WTC11 (cell line): ENCODE measurements around the gene ORM1. TPM values are rescaled to one million over a fixed set of nuclear protein-coding genes. Genes with fewer than 3 reads are reported as not detected.
A peak's percentile ranks its signal among the peaks of the same experiment; 100 is the strongest.

Experiments
- ATAC-seq: fragments of 200-7000 bp; cut with Tn5 transposase; 2 replicates; pipeline ENCODE4 v1.10.0; 2021; ENCODE audit warnings: mild to moderate bottlenecking, moderate library complexity
- CTCF ChIA-PET: fragments of 300-600 bp; sonication (Branson Sonifier 250); formaldehyde crosslinking; loops from one replicate; lab custom pipeline; 2021; ENCODE audit warnings: antibody characterized with exemption; lab: Charles Lee
- POLR2A ChIA-PET: fragments of 350-600 bp; sonication (Branson Sonifier 250); formaldehyde crosslinking; loops from one replicate; lab custom pipeline; 2021; ENCODE audit warnings: antibody characterized with exemption; lab: Charles Lee
- DNase-seq: peaks from one replicate; pipeline ENCODE4 v3.0.0; 2021; ENCODE audit warnings: low spot score
- H3K27ac Mint-ChIP-seq: 2 replicates; pipeline ENCODE4 v1.8.0; 2021; ENCODE audit warnings: mixed read lengths
- H3K27me3 Mint-ChIP-seq: 2 replicates; pipeline ENCODE4 v1.8.0; 2021; ENCODE audit warnings: low read depth, mild to moderate bottlenecking, moderate library complexity, mixed read lengths
- H3K36me3 Mint-ChIP-seq: 2 replicates; pipeline ENCODE4 v1.8.0; 2021; ENCODE audit warnings: mixed read lengths
- H3K4me1 Mint-ChIP-seq: 2 replicates; pipeline ENCODE4 v1.8.0; 2022; ENCODE audit warnings: mixed read lengths
- H3K4me3 Mint-ChIP-seq: 2 replicates; pipeline ENCODE4 v1.8.0; 2021; ENCODE audit warnings: mild to moderate bottlenecking, moderate library complexity, mixed read lengths
- H3K9me3 Mint-ChIP-seq: 2 replicates; pipeline ENCODE4 v1.8.0; 2021; ENCODE audit warnings: mixed read lengths
- CBFB ChIP-seq: sonication (generic); formaldehyde crosslinking; IDR thresholded peaks from 2 replicates; pipeline ENCODE4 v1.8.1; 2022; ENCODE audit warnings: mild to moderate bottlenecking, low read depth, missing genetic modification reagents
- CREM ChIP-seq: sonication (generic); formaldehyde crosslinking; IDR thresholded peaks from 2 replicates; pipeline ENCODE4 v1.8.1; 2022; ENCODE audit warnings: mild to moderate bottlenecking, missing genetic modification reagents, moderate library complexity
- ETV6 ChIP-seq: sonication (generic); formaldehyde crosslinking; IDR thresholded peaks from 2 replicates; pipeline ENCODE4 v1.8.1; 2022; ENCODE audit warnings: mild to moderate bottlenecking, missing genetic modification reagents
- FOXJ3 ChIP-seq: sonication (generic); formaldehyde crosslinking; IDR thresholded peaks from 2 replicates; pipeline ENCODE4 v1.9.0; 2021; ENCODE audit warnings: missing genetic modification reagents, mild to moderate bottlenecking, borderline replicate concordance
- GABPB1 ChIP-seq: sonication (generic); formaldehyde crosslinking; IDR thresholded peaks from 2 replicates; pipeline ENCODE4 v1.8.1; 2023; ENCODE audit warnings: mild to moderate bottlenecking, missing genetic modification reagents
- JUN ChIP-seq: sonication (generic); formaldehyde crosslinking; IDR thresholded peaks from 2 replicates; pipeline ENCODE4 v1.8.0; 2023; ENCODE audit warnings: mild to moderate bottlenecking, missing genetic modification reagents
- MYBL2 ChIP-seq: sonication (generic); formaldehyde crosslinking; IDR thresholded peaks from 2 replicates; pipeline ENCODE4 v1.8.1; 2023; ENCODE audit warnings: mild to moderate bottlenecking, moderate library complexity, missing genetic modification reagents
- NR1H2 ChIP-seq: sonication (generic); formaldehyde crosslinking; IDR thresholded peaks from 2 replicates; pipeline ENCODE4 v1.9.0; 2021; ENCODE audit warnings: mild to moderate bottlenecking, moderate library complexity, missing genetic modification reagents
- PRRX2 ChIP-seq: fragments of 250-450 bp; sonication (Bioruptor Pico); IDR thresholded peaks from 2 replicates; pipeline ENCODE4 v1.8.0; 2021; ENCODE audit warnings: mild to moderate bottlenecking
- ZNF281 ChIP-seq: sonication (generic); formaldehyde crosslinking; IDR thresholded peaks from 2 replicates; pipeline ENCODE4 v1.8.0; 2023; ENCODE audit warnings: mild to moderate bottlenecking, missing genetic modification reagents
- total RNA-seq: library from RNA; stranded (reverse); gene quantifications from 3 replicates; pipeline ENCODE4 v1.2.3, GENCODE V29; 2021
- TF ChIP-seq, protein P1 (sequence below): fragments of 250-450 bp; sonication (Bioruptor Pico); IDR thresholded peaks from 2 replicates; pipeline ENCODE4 v1.9.0; 2021; ENCODE audit warnings: mild to moderate bottlenecking
- TF ChIP-seq, protein P2 (sequence below): sonication (generic); formaldehyde crosslinking; IDR thresholded peaks from 2 replicates; pipeline ENCODE4 v1.8.1; 2023; ENCODE audit warnings: mild to moderate bottlenecking, missing genetic modification reagents, moderate library complexity
- TF ChIP-seq, protein P3 (sequence below): sonication (generic); formaldehyde crosslinking; IDR thresholded peaks from 2 replicates; pipeline ENCODE4 v1.8.0; 2022; ENCODE audit warnings: mild to moderate bottlenecking, missing genetic modification reagents
- TF ChIP-seq, protein P4 (sequence below): sonication (generic); formaldehyde crosslinking; IDR thresholded peaks from 2 replicates; pipeline ENCODE4 v1.8.1; 2022; ENCODE audit warnings: missing genetic modification reagents, borderline replicate concordance
- TF ChIP-seq, protein P5 (sequence below): sonication (generic); formaldehyde crosslinking; IDR thresholded peaks from 2 replicates; pipeline ENCODE4 v1.8.1; 2023; ENCODE audit warnings: mild to moderate bottlenecking, missing genetic modification reagents
- TF ChIP-seq, protein P6 (sequence below): sonication (generic); formaldehyde crosslinking; IDR thresholded peaks from 2 replicates; pipeline ENCODE4 v1.8.1; 2023; ENCODE audit warnings: mild to moderate bottlenecking, missing genetic modification reagents

ORM1 gene
- total RNA-seq, 1 experiment from 2014 or later, result 3.9 TPM

DNA sequence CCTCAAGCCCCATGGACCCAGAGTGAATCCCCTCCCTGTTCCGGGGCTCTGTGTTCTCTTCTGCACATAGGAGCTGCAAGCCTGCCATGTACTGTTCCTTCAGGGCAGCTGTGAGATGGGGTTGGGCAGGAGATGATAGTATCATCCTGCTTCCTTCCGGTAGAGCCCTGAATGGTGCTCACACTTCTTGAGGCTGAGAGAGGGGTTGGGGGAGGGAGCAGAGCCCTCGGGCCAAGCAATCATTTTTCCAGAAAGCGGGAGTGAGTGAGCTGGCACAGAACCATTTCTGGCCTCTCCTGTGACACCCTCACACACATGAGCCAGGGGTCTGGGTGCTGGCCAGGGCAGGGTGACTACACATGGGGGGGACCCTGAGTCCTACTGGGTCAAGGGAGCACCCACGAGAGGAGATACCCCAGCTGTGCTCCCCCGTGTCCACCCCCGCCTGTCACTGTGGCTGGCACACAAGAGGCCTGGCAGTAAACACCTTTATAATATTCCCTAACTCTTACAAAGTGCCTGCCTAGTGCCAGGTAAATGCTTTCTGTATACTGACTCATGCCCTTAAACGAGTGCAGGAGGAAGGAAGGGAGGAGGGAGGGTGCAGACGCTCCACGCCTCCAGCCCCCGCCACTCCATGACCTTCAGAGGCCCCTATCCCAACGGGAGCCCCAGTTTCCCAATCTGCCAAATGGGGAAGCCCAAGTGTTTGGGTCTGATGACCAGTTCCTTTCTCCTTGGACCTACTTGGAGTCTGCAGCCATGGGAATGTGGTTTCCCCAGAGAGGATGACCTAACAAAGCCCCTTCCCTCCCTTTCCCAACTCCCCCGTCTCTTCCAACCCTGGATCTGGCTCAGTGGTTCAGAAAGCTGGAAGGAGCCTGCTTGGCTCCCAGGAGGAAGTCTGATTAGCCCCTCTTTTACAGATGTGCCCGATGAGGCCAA lies 49.3 kb downstream of the ORM1 start:
- ATAC-seq, result no peak
- no peak overlapping the region for H3K4me3 Mint-ChIP-seq
- no peaks in the 10 kb centered on the region for H3K9me3 Mint-ChIP-seq
- H3K27me3 Mint-ChIP-seq, result no peaks in the 10 kb centered on the region
- TF ChIP-seq CREM (CRISPR knock-in tag) (no peak), ZNF281 (CRISPR knock-in tag) (no peak), FOXJ3 (no peak), MYBL2 (no peak), NR1H2 (CRISPR knock-in tag) (no peak), JUN (CRISPR knock-in tag) (no peak), ETV6 (CRISPR knock-in tag) (no peak), CBFB (CRISPR knock-in tag) (no peak), GABPB1 (CRISPR knock-in tag) (no peak), PRRX2 (CRISPR knock-in tag) (no peak)
- TF ChIP-seq, protein P1, sequence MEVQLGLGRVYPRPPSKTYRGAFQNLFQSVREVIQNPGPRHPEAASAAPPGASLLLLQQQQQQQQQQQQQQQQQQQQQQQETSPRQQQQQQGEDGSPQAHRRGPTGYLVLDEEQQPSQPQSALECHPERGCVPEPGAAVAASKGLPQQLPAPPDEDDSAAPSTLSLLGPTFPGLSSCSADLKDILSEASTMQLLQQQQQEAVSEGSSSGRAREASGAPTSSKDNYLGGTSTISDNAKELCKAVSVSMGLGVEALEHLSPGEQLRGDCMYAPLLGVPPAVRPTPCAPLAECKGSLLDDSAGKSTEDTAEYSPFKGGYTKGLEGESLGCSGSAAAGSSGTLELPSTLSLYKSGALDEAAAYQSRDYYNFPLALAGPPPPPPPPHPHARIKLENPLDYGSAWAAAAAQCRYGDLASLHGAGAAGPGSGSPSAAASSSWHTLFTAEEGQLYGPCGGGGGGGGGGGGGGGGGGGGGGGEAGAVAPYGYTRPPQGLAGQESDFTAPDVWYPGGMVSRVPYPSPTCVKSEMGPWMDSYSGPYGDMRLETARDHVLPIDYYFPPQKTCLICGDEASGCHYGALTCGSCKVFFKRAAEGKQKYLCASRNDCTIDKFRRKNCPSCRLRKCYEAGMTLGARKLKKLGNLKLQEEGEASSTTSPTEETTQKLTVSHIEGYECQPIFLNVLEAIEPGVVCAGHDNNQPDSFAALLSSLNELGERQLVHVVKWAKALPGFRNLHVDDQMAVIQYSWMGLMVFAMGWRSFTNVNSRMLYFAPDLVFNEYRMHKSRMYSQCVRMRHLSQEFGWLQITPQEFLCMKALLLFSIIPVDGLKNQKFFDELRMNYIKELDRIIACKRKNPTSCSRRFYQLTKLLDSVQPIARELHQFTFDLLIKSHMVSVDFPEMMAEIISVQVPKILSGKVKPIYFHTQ (CRISPR knock-in tag), result no peak
- TF ChIP-seq, protein P2, sequence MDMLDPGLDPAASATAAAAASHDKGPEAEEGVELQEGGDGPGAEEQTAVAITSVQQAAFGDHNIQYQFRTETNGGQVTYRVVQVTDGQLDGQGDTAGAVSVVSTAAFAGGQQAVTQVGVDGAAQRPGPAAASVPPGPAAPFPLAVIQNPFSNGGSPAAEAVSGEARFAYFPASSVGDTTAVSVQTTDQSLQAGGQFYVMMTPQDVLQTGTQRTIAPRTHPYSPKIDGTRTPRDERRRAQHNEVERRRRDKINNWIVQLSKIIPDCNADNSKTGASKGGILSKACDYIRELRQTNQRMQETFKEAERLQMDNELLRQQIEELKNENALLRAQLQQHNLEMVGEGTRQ (CRISPR knock-in tag), result no peak
- TF ChIP-seq, protein P3, sequence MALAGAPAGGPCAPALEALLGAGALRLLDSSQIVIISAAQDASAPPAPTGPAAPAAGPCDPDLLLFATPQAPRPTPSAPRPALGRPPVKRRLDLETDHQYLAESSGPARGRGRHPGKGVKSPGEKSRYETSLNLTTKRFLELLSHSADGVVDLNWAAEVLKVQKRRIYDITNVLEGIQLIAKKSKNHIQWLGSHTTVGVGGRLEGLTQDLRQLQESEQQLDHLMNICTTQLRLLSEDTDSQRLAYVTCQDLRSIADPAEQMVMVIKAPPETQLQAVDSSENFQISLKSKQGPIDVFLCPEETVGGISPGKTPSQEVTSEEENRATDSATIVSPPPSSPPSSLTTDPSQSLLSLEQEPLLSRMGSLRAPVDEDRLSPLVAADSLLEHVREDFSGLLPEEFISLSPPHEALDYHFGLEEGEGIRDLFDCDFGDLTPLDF, result no peak
- TF ChIP-seq, protein P4, sequence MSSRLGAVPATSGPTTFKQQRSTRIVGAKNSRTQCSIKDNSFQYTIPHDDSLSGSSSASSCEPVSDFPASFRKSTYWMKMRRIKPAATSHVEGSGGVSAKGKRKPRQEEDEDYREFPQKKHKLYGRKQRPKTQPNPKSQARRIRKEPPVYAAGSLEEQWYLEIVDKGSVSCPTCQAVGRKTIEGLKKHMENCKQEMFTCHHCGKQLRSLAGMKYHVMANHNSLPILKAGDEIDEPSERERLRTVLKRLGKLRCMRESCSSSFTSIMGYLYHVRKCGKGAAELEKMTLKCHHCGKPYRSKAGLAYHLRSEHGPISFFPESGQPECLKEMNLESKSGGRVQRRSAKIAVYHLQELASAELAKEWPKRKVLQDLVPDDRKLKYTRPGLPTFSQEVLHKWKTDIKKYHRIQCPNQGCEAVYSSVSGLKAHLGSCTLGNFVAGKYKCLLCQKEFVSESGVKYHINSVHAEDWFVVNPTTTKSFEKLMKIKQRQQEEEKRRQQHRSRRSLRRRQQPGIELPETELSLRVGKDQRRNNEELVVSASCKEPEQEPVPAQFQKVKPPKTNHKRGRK (CRISPR knock-in tag), result no peak
- TF ChIP-seq, protein P5, sequence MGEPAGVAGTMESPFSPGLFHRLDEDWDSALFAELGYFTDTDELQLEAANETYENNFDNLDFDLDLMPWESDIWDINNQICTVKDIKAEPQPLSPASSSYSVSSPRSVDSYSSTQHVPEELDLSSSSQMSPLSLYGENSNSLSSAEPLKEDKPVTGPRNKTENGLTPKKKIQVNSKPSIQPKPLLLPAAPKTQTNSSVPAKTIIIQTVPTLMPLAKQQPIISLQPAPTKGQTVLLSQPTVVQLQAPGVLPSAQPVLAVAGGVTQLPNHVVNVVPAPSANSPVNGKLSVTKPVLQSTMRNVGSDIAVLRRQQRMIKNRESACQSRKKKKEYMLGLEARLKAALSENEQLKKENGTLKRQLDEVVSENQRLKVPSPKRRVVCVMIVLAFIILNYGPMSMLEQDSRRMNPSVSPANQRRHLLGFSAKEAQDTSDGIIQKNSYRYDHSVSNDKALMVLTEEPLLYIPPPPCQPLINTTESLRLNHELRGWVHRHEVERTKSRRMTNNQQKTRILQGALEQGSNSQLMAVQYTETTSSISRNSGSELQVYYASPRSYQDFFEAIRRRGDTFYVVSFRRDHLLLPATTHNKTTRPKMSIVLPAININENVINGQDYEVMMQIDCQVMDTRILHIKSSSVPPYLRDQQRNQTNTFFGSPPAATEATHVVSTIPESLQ (CRISPR knock-in tag), result no peak
- TF ChIP-seq, protein P6, sequence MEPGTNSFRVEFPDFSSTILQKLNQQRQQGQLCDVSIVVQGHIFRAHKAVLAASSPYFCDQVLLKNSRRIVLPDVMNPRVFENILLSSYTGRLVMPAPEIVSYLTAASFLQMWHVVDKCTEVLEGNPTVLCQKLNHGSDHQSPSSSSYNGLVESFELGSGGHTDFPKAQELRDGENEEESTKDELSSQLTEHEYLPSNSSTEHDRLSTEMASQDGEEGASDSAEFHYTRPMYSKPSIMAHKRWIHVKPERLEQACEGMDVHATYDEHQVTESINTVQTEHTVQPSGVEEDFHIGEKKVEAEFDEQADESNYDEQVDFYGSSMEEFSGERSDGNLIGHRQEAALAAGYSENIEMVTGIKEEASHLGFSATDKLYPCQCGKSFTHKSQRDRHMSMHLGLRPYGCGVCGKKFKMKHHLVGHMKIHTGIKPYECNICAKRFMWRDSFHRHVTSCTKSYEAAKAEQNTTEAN (CRISPR knock-in tag), result no peak
- peak overlapping the region; percentile 35; the same call in 1 of the 2 replicates for H3K27ac Mint-ChIP-seq
- H3K36me3 Mint-ChIP-seq, result peaks cover 9% of the 10 kb centered on the region
- CTCF ChIA-PET, result interaction anchor here (1.5 to 2.4 kb wide), 3 partner anchors 13 to 33 kb away, joined by 5 to 8 read pairs (median 5); no protein-coding TSS in a partner anchor
- POLR2A ChIA-PET, result interaction anchor here (1.1 to 2.7 kb wide), 2 partner anchors 18 to 25 kb away, joined by 3 to 13 read pairs; no protein-coding TSS in a partner anchor
- DNase-seq, result no peak
- H3K4me1 Mint-ChIP-seq, result peaks cover 59% of the 10 kb centered on the region
